ENCODE results near the gene UST.

UST gene

DNA sequence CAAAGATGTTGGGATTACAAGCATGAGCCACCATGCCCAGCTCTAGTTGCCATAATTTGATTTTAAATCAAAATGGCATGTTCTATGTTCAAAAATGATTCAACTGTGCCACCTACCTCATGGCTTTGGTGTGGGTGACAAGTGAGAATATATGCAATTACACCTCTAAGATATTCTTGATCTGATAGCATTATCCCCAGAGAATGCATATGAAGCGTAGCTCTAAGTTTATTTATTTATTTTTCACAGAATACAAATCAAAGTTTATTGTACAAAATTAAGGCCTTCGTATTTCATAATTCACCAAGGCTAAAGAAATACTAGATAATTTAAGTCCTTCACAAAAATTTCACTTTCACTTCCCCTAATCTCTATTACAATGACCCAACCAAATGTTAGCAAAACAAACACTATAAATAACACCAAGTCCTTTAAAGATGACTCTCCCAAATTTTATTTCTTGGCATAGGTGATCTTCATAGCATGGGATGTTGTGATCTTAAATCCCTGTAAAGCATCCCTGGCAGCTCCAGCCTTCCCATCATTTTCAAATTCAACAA is 364.8 kb downstream of the UST start:
- no peak overlapping the region for H3K4me2 ChIP-seq
- no peak overlapping the region for H2AFZ ChIP-seq (ENCODE audit: low read depth)
- H3K9ac ChIP-seq = no peak overlapping the region
- TF ChIP-seq, protein P1, sequence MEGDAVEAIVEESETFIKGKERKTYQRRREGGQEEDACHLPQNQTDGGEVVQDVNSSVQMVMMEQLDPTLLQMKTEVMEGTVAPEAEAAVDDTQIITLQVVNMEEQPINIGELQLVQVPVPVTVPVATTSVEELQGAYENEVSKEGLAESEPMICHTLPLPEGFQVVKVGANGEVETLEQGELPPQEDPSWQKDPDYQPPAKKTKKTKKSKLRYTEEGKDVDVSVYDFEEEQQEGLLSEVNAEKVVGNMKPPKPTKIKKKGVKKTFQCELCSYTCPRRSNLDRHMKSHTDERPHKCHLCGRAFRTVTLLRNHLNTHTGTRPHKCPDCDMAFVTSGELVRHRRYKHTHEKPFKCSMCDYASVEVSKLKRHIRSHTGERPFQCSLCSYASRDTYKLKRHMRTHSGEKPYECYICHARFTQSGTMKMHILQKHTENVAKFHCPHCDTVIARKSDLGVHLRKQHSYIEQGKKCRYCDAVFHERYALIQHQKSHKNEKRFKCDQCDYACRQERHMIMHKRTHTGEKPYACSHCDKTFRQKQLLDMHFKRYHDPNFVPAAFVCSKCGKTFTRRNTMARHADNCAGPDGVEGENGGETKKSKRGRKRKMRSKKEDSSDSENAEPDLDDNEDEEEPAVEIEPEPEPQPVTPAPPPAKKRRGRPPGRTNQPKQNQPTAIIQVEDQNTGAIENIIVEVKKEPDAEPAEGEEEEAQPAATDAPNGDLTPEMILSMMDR (conservative IDR thresholded peaks at IDR 0.05; ENCODE audit: low read depth, low read length) = no peak
- H3K4me1 ChIP-seq (ENCODE audit: low read depth, poor library complexity, severe bottlenecking) = no peaks in the 10 kb centered on the region
- H3K4me3 ChIP-seq (IDR thresholded peaks at IDR 0.05; ENCODE audit: insufficient read depth, low read depth, low read length) = no peak overlapping the region
- H3K36me3 ChIP-seq (ENCODE audit: insufficient read depth) = no peaks in the 10 kb centered on the region
- H4K20me1 ChIP-seq (ENCODE audit: insufficient read depth) = no peaks in the 10 kb centered on the region
- H3K27ac ChIP-seq = no peak overlapping the region
- no peaks in the 10 kb centered on the region for H3K27me3 ChIP-seq (ENCODE audit: insufficient read depth, low read depth)
- H3K79me2 ChIP-seq (ENCODE audit: insufficient read depth, low read depth) = no peaks in the 10 kb centered on the region

DNA sequence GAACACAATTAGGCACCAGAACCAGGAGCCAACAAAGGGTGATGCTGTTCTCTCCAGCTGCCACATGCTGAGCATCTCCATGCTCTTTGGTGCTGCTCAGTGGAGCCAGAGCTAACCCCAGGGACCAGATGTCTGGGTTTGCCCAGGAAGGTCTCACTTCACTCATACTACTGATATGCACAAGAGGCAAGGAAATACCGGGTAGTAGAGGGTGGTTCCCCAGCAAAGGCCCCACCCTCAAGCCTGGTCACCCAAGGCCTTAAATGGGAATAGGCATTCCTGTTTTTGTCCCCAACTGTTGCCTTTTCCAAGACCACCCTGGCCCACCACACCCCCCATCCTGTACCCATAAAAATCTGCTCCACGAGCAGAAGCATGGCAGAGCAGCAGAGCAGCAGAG is 366.1 kb downstream of the UST start:
- Histone ChIP-seq H3K4me1 (ENCODE audit: low read depth, poor library complexity, severe bottlenecking) (no peaks in the 10 kb centered on the region), H4K20me1 (ENCODE audit: insufficient read depth) (no peaks in the 10 kb centered on the region), H3K79me2 (ENCODE audit: insufficient read depth, low read depth) (no peaks in the 10 kb centered on the region), H3K27ac (no peak overlapping the region), H3K4me3 (IDR thresholded peaks at IDR 0.05; ENCODE audit: insufficient read depth, low read depth, low read length) (no peak overlapping the region), H3K27me3 (ENCODE audit: insufficient read depth, low read depth) (no peaks in the 10 kb centered on the region), H2AFZ (ENCODE audit: low read depth) (no peak overlapping the region), H3K36me3 (ENCODE audit: insufficient read depth) (no peaks in the 10 kb centered on the region), H3K4me2 (no peak overlapping the region), H3K9ac (no peak overlapping the region)
- TF ChIP-seq, protein P1 (conservative IDR thresholded peaks at IDR 0.05; ENCODE audit: low read depth, low read length) = no peak

DNA sequence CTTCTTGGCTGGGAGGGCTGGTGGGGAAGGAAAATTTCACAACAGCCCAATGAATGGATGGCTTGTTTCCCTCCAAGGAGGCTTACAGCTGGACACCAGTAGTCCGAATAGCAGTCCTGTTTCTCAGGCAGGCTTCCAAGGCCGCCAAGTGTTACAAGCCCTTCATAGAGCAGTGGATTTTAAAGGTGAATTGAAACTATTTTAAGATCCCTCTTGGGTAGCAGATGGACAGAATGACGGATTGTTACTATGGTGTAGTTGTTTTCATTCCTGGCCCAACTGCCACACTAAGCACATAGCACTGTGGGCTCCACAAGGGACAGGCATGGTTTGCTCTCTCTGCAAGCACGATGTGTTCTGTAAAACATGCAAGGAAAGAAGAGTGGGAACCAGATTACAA is 367.3 kb downstream of the UST start:
- Histone ChIP-seq H2AFZ (ENCODE audit: low read depth) (no peak overlapping the region), H3K4me1 (ENCODE audit: low read depth, poor library complexity, severe bottlenecking) (no peaks in the 10 kb centered on the region), H3K36me3 (ENCODE audit: insufficient read depth) (no peaks in the 10 kb centered on the region), H3K79me2 (ENCODE audit: insufficient read depth, low read depth) (no peaks in the 10 kb centered on the region), H3K4me3 (IDR thresholded peaks at IDR 0.05; ENCODE audit: insufficient read depth, low read depth, low read length) (no peak overlapping the region), H3K27ac (no peak overlapping the region), H3K4me2 (no peak overlapping the region), H3K27me3 (ENCODE audit: insufficient read depth, low read depth) (no peaks in the 10 kb centered on the region), H3K9ac (no peak overlapping the region), H4K20me1 (ENCODE audit: insufficient read depth) (no peaks in the 10 kb centered on the region)
- TF ChIP-seq, protein P1 (conservative IDR thresholded peaks at IDR 0.05; ENCODE audit: low read depth, low read length) = no peak

DNA sequence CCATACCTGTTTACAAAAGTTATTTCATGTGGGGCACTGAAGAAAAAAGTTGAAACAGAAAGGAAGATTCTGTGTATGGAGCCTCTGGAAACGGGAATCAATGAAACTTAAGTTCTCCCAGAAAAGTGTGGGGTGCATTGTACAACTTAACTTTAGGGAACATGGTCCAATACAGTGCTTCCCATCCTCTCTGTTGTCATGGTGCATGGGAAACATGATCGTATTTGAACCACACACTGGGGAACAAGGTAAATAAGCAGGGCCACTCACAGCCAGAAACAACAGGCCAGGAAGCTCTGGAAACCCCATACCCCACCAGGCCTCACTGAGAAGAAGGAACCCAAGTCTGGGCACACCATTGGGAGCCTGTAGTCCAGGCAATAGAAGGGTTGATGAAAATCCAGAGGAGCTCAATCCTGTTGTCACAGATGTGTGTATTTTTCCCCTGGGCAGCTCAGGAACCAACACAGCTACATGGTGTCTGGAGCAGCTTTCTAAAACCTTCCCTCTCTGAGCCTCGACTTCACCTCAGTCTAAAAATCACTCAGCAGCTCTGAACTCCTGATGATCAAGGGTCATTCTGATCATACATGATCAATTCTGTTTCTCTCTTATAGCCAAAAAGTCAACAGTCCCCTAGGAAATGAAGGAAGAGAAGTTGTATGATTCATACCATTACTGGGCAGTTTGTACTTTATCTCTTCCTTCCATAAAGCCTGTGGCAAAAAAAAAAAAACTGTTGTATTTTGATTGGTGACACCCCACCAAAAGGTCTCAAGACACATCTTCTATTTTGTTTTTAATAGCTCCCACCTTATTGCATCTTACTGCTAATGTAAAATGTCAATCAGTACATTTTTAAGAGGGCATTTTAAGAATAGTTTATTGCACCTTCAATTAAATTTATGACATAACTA is 372.2 kb downstream of the UST start:
- H3K79me2 ChIP-seq (ENCODE audit: insufficient read depth, low read depth) = no peaks in the 10 kb centered on the region
- H3K4me1 ChIP-seq (ENCODE audit: low read depth, poor library complexity, severe bottlenecking) = no peaks in the 10 kb centered on the region
- H3K36me3 ChIP-seq (ENCODE audit: insufficient read depth) = no peaks in the 10 kb centered on the region
- no peak overlapping the region for H3K4me3 ChIP-seq (IDR thresholded peaks at IDR 0.05; ENCODE audit: insufficient read depth, low read depth, low read length)
- H3K27me3 ChIP-seq (ENCODE audit: insufficient read depth, low read depth) = no peaks in the 10 kb centered on the region
- TF ChIP-seq, protein P1 (conservative IDR thresholded peaks at IDR 0.05; ENCODE audit: low read depth, low read length) = no peak
- no peak overlapping the region for H3K4me2 ChIP-seq
- no peak overlapping the region for H3K27ac ChIP-seq
- H4K20me1 ChIP-seq (ENCODE audit: insufficient read depth) = no peaks in the 10 kb centered on the region
- H3K9ac ChIP-seq = no peak overlapping the region
- H2AFZ ChIP-seq (ENCODE audit: low read depth) = no peak overlapping the region

Measured in KMS-11 (cell line).